ENCODE results near the gene ASTL.

The ASTL gene

DNA sequence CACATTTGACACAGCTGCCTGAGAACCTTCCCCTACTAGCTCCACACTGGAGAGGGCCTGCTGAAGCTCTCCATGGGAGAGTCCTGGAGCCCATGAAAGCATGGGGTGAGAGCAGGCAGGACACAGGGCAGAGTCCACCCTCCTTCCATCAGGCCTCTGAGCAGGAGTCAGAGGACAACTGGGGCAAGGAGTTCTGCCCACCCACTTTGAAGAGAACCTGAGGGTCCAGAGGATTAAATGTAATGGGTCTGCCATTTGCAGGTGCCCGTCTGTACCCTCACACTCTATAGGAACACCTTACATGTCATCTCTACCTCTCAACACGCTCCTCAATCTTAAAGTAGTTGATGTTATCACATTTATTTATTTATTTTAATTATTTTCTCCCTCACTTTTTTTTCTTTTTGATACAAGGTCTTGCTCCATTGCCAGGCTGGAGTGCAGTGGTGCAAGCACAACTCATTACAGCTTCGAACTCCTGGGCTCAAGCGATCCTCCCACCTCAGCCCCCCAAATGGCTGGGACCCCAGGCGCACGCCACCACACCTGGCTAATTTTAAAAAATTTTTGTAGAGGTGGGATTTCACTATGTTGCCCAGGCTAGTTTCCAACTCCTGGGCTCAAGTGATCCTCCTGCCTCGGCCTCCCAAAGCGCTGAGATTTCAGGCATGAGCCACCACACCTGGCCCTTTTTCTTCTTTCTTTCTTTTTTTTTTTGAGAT is 32.1 kb downstream of the ASTL start:
- Histone ChIP-seq H3K9ac (ENCODE audit: low read length) (no peak overlapping the region), H3K27me3 (ENCODE audit: control insufficient read depth in 1 of 2, insufficient read depth in 2 of 2, low read length in 2 of 2) (peaks cover 0 to 6% of the 10 kb centered on the region in 2 donors), H3K9me3 (ENCODE audit: low read length) (peaks cover 10% of the 10 kb centered on the region), H3K4me1 (ENCODE audit: insufficient read depth, low read length) (no peaks in the 10 kb centered on the region), H3K27ac (ENCODE audit: low read depth, low read length) (no peak overlapping the region), H3K4me3 (ENCODE audit: low read depth in 1 of 2, low read length in 2 of 2) (no peak overlapping the region), H3K36me3 (ENCODE audit: insufficient read depth, low read length) (no peaks in the 10 kb centered on the region)

DNA sequence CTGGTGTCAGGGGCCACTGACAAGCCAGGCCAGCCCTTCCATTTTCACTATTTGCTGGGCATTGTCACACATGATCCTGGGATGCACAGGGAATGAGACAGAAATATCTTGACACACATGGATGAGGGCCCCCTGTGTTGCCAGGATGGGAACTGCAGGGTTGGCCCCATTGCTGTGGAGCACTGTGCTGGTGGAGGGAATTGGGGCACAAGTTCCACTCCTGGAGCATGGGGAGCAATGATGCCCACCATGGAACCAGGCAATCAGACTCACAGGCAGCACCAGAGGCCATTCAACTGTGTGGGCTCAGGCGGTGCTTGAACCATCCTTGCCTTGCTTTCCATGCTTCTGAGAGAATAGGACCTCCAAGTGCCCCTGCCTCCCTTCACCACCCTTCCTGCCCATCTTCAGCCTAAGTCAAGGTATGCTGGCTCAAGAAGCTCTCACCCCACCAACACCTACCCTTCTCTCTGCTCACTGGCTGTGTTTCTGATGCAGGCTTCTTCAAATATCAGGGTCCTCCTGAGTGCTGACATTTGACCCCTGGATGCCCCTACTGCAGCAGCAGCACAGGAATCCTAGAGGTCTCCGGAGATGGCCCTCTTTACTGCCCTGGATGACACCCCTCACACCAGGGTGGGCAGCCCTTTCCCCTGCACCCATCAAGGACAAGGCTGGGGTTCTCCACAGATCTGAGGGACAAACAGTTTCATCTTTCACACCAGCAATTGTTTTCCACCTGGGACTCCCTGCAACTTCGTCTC is 33.0 kb downstream of the ASTL start:
- Histone ChIP-seq H3K9me3 (ENCODE audit: low read length) (peaks cover 10% of the 10 kb centered on the region), H3K27me3 (ENCODE audit: control insufficient read depth in 1 of 2, insufficient read depth in 2 of 2, low read length in 2 of 2) (peaks cover 0 to 6% of the 10 kb centered on the region in 2 donors), H3K9ac (ENCODE audit: low read length) (no peak overlapping the region), H3K4me1 (ENCODE audit: insufficient read depth, low read length) (no peaks in the 10 kb centered on the region), H3K27ac (ENCODE audit: low read depth, low read length) (no peak overlapping the region), H3K36me3 (ENCODE audit: insufficient read depth, low read length) (no peaks in the 10 kb centered on the region), H3K4me3 (ENCODE audit: low read depth in 1 of 2, low read length in 2 of 2) (no peak overlapping the region)

DNA sequence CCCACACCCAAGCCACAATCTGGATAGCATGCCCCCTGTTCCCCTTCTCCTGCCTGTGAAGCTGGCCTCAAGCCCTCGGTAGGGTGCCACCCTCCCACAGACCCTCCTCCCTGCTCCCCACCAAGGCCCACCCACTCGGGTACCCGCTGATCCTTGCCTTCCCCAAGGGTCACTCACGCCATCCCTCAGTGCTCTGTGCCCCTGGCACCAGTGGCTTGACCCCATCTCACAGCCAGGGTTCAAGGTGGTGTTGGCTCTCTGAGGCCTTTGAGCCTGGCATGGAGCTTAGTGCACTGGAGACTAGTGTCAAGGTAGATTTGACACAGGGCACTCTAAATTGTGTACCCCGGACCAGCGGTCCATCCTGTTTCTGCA is 33.8 kb downstream of the ASTL start:
- Histone ChIP-seq H3K4me3 (ENCODE audit: low read depth in 1 of 2, low read length in 2 of 2) (no peak overlapping the region), H3K9ac (ENCODE audit: low read length) (no peak overlapping the region), H3K27me3 (ENCODE audit: control insufficient read depth in 1 of 2, insufficient read depth in 2 of 2, low read length in 2 of 2) (peaks cover 0 to 6% of the 10 kb centered on the region in 2 donors), H3K9me3 (ENCODE audit: low read length) (peaks cover 10% of the 10 kb centered on the region), H3K36me3 (ENCODE audit: insufficient read depth, low read length) (no peaks in the 10 kb centered on the region), H3K4me1 (ENCODE audit: insufficient read depth, low read length) (no peaks in the 10 kb centered on the region), H3K27ac (ENCODE audit: low read depth, low read length) (no peak overlapping the region)

DNA sequence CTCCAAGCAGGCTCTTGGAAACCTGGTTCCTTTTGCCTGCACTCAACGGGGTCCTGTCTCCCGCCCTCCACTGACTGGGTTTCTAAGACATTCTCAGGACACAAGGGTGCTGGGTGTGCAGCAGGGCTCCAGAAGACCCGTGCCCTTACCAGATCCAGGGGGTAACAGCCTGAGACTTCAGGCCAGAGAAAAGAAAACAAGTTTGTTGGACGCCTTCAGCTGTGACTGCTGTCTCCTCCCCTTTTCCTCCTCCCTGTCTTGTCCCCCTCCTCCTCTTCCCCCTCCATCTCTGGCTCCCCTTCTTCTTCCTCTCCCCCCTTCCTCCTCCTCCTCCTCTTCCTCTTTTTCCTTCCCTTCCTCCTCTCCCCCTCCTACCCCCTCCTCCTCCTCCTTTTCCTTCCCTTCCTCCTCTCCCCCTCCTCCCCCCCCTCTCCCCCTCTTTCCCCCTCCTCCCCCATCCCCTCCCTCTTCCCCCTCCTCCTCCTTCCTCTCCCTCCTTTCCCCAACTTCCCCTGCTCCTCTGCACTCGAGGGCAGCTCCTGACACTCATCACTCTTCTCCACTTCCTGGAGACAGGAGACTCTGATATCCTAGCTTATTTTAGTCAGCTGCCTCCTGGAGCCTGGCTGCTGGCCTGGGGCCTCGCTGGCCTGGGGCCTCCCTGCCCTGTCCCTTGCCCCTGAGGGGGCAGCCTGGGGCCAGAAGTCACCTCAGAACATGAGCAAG is 34.4 kb downstream of the ASTL start:
- Histone ChIP-seq H3K27me3 (ENCODE audit: control insufficient read depth in 1 of 2, insufficient read depth in 2 of 2, low read length in 2 of 2) (peaks cover 0 to 6% of the 10 kb centered on the region in 2 donors), H3K4me1 (ENCODE audit: insufficient read depth, low read length) (no peaks in the 10 kb centered on the region), H3K9ac (ENCODE audit: low read length) (no peak overlapping the region), H3K4me3 (ENCODE audit: low read depth in 1 of 2, low read length in 2 of 2) (no peak overlapping the region), H3K27ac (ENCODE audit: low read depth, low read length) (no peak overlapping the region), H3K36me3 (ENCODE audit: insufficient read depth, low read length) (no peaks in the 10 kb centered on the region), H3K9me3 (ENCODE audit: low read length) (peaks cover 10% of the 10 kb centered on the region)

DNA sequence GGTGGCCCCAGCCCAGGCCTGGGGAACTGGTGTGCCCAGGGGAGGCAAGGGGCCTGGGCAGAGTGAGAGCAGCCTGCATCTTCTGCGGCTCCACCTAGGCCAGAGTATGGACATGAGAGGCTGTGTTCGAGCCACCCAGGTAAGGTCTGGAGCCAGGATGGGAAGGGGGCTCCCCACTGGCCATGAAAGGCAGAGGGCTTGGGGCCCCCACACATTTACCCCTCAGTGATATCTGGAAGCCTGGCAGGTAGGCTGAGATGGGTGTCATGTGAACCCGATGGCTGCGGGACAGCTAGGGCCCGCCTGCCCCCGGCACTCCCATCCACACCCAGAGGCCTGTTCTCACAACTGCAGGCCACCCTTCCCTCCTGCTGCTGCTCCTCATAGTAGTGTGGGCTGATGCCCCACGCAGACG is 35.1 kb downstream of the ASTL start:
- Histone ChIP-seq H3K27ac (ENCODE audit: low read depth, low read length) (no peak overlapping the region), H3K27me3 (ENCODE audit: control insufficient read depth in 1 of 2, insufficient read depth in 2 of 2, low read length in 2 of 2) (peaks cover 0 to 6% of the 10 kb centered on the region in 2 donors), H3K9ac (ENCODE audit: low read length) (no peak overlapping the region)

DNA sequence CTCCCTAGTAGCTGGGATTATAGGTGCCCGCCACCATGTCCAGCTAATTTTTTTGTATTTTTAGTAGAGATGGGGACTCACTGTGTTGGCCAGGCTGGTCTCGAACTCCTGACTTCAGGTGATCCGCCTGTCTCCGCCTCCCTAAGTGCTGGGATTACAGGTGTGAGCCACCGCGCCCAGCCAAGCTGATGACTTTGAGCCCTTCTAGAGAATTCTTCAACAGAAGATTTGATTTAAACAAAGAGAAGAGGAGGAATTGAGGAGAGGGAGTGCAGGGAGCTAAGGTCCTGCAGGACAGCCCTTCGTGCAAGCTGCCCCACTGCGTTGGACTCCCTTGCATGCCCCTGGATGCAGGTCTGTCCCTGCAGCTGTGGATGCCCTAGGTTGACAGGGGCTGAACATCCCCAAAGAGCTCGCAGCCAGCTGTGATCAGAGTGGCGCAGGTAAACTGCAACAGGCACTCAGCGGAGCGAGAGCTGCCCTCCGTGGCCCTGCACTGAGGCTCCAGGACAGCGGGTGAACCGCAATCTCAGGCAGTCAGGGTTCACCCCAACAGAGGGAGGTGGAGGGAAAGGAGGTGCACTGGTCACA is 35.6 kb downstream of the ASTL start:
- H3K27me3 ChIP-seq (ENCODE audit: control insufficient read depth in 1 of 2, insufficient read depth in 2 of 2, low read length in 2 of 2): peaks cover 0 to 4% of the 10 kb centered on the region in 2 donors
- no peak overlapping the region for H3K9ac ChIP-seq (ENCODE audit: low read length)
- H3K4me3 ChIP-seq (ENCODE audit: low read depth in 1 of 2, low read length in 2 of 2): no peak overlapping the region
- no peaks in the 10 kb centered on the region for H3K4me1 ChIP-seq (ENCODE audit: insufficient read depth, low read length)
- H3K36me3 ChIP-seq (ENCODE audit: insufficient read depth, low read length): no peaks in the 10 kb centered on the region
- peaks cover 10% of the 10 kb centered on the region for H3K9me3 ChIP-seq (ENCODE audit: low read length)
- no peak overlapping the region for H3K27ac ChIP-seq (ENCODE audit: low read depth, low read length)

More for the DNA sequence above, 35.1 kb downstream of the ASTL start:
- H3K36me3 ChIP-seq (ENCODE audit: insufficient read depth, low read length): no peaks in the 10 kb centered on the region
- no peak overlapping the region for H3K4me3 ChIP-seq (ENCODE audit: low read depth in 1 of 2, low read length in 2 of 2)
- no peaks in the 10 kb centered on the region for H3K4me1 ChIP-seq (ENCODE audit: insufficient read depth, low read length)
- H3K9me3 ChIP-seq (ENCODE audit: low read length): peaks cover 10% of the 10 kb centered on the region

DNA sequence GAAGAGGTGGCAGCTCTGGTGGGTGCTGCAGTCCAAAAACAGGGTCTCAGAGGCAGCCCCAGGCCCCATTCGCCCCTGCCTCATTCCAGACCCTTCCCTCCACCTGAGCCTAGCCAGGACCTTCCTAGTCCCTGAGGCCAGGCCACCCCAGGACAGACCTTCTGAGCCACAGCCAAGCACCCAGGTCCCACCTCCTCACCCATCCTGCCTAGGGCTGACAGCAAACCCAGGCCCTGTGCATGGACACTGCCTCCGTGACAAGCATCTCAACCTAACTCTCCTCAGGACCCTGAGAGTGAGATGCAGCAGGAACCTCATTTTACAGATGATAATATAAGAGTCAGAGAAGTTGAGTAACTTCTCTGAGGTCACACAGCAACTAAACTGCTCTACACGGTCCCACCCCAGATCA is 37.4 kb downstream of the ASTL start:
- Histone ChIP-seq H3K4me3 (ENCODE audit: low read depth in 1 of 2, low read length in 2 of 2) (no peak overlapping the region), H3K9ac (ENCODE audit: low read length) (no peak overlapping the region), H3K27ac (ENCODE audit: low read depth, low read length) (no peak overlapping the region), H3K9me3 (ENCODE audit: low read length) (peaks cover 8% of the 10 kb centered on the region), H3K27me3 (ENCODE audit: control insufficient read depth in 1 of 2, insufficient read depth in 2 of 2, low read length in 2 of 2) (no peaks in the 10 kb centered on the region), H3K36me3 (ENCODE audit: insufficient read depth, low read length) (no peaks in the 10 kb centered on the region), H3K4me1 (ENCODE audit: insufficient read depth, low read length) (no peaks in the 10 kb centered on the region)

DNA sequence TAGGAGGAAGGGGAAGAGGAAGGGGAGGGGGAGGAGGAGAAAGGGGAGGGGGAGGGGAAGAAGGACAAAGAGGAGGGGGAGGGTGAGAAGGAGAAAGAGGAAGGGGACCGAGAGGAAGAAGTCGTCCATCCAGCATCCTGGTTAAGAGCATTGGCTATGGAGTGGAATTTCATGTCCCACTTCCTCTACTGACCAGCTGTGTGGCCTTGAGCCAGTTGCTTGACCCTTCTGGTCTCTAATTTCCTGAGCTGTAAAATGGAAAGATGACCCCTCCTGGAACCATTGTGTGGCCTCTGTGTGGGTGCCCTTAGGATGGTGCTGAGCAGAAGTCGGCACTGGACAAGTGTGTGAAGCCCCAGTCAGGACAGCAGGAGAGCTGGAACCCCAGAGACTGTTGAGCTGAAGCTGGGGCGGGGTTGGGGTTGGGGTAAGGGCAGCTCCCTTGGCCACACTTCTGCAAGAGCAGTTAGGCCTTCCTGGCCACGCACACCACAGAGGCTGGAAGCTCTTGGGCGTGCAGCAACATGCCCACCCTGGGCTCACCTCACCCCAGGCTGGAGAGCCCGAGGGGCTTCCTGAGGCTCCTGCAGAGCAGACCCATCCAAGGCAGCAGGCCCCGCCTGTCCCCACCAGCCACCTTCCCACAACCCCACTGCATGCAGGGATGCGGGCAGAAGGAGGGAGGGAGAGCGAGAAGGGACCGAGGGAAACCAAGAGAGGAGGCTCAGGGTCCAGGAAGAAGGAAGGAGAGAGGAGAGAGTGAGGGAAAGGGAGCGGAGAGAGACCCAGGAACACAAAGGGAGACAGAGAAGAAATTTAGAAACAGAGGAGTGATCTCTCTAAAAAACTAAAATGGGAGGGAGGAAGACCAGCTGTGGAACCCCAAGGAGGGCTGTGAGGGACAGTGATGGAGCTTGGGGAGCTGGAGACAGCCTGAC is 38.2 kb downstream of the ASTL start:
- no peak overlapping the region for H3K9ac ChIP-seq (ENCODE audit: low read length)
- peaks cover under 1% of the 10 kb centered on the region for H3K9me3 ChIP-seq (ENCODE audit: low read length)
- H3K4me3 ChIP-seq (ENCODE audit: low read depth in 1 of 2, low read length in 2 of 2): no peak overlapping the region
- H3K36me3 ChIP-seq (ENCODE audit: insufficient read depth, low read length): no peaks in the 10 kb centered on the region
- H3K27ac ChIP-seq (ENCODE audit: low read depth, low read length): no peak overlapping the region
- H3K4me1 ChIP-seq (ENCODE audit: insufficient read depth, low read length): no peaks in the 10 kb centered on the region
- H3K27me3 ChIP-seq (ENCODE audit: control insufficient read depth in 1 of 2, insufficient read depth in 2 of 2, low read length in 2 of 2): no peaks in the 10 kb centered on the region

DNA sequence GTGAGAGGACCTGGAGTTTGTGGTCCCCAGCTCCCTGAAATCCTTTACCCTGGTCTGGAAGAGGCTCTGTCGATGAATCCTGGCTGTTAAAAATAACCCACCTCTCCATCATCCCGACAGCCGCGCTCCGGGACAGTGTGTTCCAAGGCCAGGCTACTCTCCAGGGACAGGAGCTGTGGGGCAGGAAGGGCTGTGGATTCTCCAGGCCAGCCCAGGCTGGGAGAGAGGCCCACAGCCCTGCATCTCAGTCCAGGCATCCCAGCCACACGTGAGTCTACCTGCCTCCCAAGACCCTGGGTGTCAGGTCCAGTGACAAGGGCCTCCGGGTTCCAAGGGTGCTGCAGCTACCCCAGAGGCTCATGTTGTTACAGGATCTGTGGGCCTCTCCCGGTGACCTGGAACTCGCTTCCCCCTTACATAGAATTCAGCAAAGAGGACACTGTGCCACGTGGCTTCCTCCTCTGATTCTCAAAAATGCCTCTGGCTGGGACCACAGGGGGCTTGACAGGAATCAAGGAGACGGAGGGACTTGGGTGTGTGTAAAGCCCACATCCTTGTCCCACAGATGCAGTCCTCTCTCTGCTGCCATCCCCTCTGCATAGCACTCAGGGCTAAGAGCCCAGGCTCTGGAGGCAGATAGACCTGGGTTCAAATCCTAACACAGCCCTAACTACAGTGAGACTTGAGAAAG is 39.3 kb downstream of the ASTL start:
- Histone ChIP-seq H3K27ac (ENCODE audit: low read depth, low read length) (no peak overlapping the region), H3K9me3 (ENCODE audit: low read length) (no peaks in the 10 kb centered on the region), H3K4me3 (ENCODE audit: low read depth in 1 of 2, low read length in 2 of 2) (no peak overlapping the region), H3K9ac (ENCODE audit: low read length) (no peak overlapping the region), H3K36me3 (ENCODE audit: insufficient read depth, low read length) (no peaks in the 10 kb centered on the region), H3K27me3 (ENCODE audit: control insufficient read depth in 1 of 2, insufficient read depth in 2 of 2, low read length in 2 of 2) (no peaks in the 10 kb centered on the region), H3K4me1 (ENCODE audit: insufficient read depth, low read length) (no peaks in the 10 kb centered on the region)

Measured in muscle layer of colon (tissue), 2 donors.